Liver (tissue), 3 donors: ENCODE results near the gene RCAN3.

ENCODE experiments used
- ATF3 ChIP-seq: IDR thresholded peaks from 2 replicates; pipeline ENCODE4 v1.6.1; 2016; ENCODE audit warnings: antibody characterized with exemption
- CTCF ChIP-seq: fragments of 150-350 bp; IDR thresholded peaks from 2 replicates; pipeline ENCODE4 v1.5.1; 2017; ENCODE audit warnings: improper control_type of control experiment, low read depth, low read length; ENCODE audit not compliant: missing input control
- JUND ChIP-seq, 2 donors: IDR thresholded peaks; 2 replicates each; pipeline ENCODE4 v1.6.1; 2016; ENCODE audit warnings: antibody characterized with exemption in 2 of 2
- RAD21 ChIP-seq, 2 donors: IDR thresholded peaks; 2 replicates each; pipeline ENCODE4 v1.6.1; 2016; ENCODE audit warnings: antibody characterized with exemption in 2 of 2, mild to moderate bottlenecking in 2 of 2
- SP1 ChIP-seq: IDR thresholded peaks from 2 replicates; pipeline ENCODE4 v1.6.1; 2018; ENCODE audit warnings: antibody characterized with exemption, mild to moderate bottlenecking
- TAF1 ChIP-seq: conservative IDR thresholded peaks from 2 replicates; pipeline ENCODE4 v1.6.1; 2016; ENCODE audit warnings: antibody characterized with exemption, mild to moderate bottlenecking
- TF ChIP-seq, protein P1 (sequence below): IDR thresholded peaks from 2 replicates; pipeline ENCODE4 v1.6.1; 2016; ENCODE audit warnings: antibody characterized with exemption, mild to moderate bottlenecking
- TF ChIP-seq, protein P2 (sequence below): IDR thresholded peaks from 2 replicates; pipeline ENCODE4 v1.6.1; 2016; ENCODE audit warnings: antibody characterized with exemption
- TF ChIP-seq, protein P3 (sequence below): IDR thresholded peaks from 2 replicates; pipeline ENCODE4 v1.6.1; 2016; ENCODE audit warnings: antibody characterized with exemption
- donor health status: healthy.
- donor health status: healthy.

DNA sequence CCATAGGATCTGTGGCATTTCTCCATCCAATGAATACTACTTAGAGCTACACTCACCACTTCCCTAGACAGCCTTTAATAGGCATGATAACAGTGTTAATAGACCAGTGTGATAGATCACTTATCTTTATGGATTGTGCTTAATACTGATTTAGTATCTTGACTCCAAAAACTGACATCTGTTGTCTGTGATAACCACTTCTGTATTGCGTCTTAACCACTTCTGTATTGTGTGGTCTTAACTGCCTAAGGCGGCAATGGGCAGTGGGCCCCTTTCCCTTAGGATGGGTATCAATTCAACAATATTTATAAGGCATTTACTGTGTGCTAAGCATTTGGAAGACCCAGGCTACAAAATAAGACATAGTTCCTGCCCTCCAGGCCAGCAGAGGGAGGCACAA lies 32.0 kb upstream of the RCAN3 start:
- TF ChIP-seq RAD21 (IDR thresholded peaks at IDR 0.05) (no peak), CTCF (no peak), JUND (IDR thresholded peaks at IDR 0.05) (no peak), TAF1 (no peak), ATF3 (no peak), SP1 (no peak)
- TF ChIP-seq, protein P1, sequence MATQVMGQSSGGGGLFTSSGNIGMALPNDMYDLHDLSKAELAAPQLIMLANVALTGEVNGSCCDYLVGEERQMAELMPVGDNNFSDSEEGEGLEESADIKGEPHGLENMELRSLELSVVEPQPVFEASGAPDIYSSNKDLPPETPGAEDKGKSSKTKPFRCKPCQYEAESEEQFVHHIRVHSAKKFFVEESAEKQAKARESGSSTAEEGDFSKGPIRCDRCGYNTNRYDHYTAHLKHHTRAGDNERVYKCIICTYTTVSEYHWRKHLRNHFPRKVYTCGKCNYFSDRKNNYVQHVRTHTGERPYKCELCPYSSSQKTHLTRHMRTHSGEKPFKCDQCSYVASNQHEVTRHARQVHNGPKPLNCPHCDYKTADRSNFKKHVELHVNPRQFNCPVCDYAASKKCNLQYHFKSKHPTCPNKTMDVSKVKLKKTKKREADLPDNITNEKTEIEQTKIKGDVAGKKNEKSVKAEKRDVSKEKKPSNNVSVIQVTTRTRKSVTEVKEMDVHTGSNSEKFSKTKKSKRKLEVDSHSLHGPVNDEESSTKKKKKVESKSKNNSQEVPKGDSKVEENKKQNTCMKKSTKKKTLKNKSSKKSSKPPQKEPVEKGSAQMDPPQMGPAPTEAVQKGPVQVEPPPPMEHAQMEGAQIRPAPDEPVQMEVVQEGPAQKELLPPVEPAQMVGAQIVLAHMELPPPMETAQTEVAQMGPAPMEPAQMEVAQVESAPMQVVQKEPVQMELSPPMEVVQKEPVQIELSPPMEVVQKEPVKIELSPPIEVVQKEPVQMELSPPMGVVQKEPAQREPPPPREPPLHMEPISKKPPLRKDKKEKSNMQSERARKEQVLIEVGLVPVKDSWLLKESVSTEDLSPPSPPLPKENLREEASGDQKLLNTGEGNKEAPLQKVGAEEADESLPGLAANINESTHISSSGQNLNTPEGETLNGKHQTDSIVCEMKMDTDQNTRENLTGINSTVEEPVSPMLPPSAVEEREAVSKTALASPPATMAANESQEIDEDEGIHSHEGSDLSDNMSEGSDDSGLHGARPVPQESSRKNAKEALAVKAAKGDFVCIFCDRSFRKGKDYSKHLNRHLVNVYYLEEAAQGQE, result no peak
- TF ChIP-seq, protein P2, sequence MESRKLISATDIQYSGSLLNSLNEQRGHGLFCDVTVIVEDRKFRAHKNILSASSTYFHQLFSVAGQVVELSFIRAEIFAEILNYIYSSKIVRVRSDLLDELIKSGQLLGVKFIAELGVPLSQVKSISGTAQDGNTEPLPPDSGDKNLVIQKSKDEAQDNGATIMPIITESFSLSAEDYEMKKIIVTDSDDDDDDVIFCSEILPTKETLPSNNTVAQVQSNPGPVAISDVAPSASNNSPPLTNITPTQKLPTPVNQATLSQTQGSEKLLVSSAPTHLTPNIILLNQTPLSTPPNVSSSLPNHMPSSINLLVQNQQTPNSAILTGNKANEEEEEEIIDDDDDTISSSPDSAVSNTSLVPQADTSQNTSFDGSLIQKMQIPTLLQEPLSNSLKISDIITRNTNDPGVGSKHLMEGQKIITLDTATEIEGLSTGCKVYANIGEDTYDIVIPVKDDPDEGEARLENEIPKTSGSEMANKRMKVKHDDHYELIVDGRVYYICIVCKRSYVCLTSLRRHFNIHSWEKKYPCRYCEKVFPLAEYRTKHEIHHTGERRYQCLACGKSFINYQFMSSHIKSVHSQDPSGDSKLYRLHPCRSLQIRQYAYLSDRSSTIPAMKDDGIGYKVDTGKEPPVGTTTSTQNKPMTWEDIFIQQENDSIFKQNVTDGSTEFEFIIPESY, result no peak
- TF ChIP-seq, protein P3, sequence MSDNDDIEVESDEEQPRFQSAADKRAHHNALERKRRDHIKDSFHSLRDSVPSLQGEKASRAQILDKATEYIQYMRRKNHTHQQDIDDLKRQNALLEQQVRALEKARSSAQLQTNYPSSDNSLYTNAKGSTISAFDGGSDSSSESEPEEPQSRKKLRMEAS, result no peak
